Skeletal muscle tissue (tissue), 4 donors: ENCODE measurements around the gene DDN. TPM values are rescaled to one million over a fixed set of nuclear protein-coding genes. Genes with fewer than 3 reads are reported as not detected.

Experiments used
- H3K27ac ChIP-seq: one replicate; pipeline ENCODE4 v1.7.0; 2013; ENCODE audit warnings: mild to moderate bottlenecking, low read depth, low read length, inconsistent platforms
- H3K27me3 ChIP-seq, 3 donors: one replicate each; pipeline ENCODE4 v1.7.0; 2013; ENCODE audit warnings: low read length in 3 of 3; ENCODE audit not compliant: control insufficient read depth in 3 of 3, insufficient read depth in 3 of 3
- H3K36me3 ChIP-seq, 3 donors: one replicate each; pipeline ENCODE4 v1.7.0; 2013; ENCODE audit warnings: low read length in 3 of 3; ENCODE audit not compliant: control insufficient read depth in 3 of 3, insufficient read depth in 3 of 3
- H3K4me1 ChIP-seq, 3 donors: one replicate each; pipeline ENCODE4 v1.7.0; 2013; ENCODE audit warnings: low read length in 3 of 3, mild to moderate bottlenecking in 3 of 3; ENCODE audit not compliant: control insufficient read depth in 3 of 3, insufficient read depth in 3 of 3
- H3K4me3 ChIP-seq, 3 donors: one replicate each; pipeline ENCODE4 v1.7.0; 2013; ENCODE audit warnings: low read length in 3 of 3
- H3K9ac ChIP-seq, 3 donors: one replicate each; pipeline ENCODE4 v1.7.0; 2013; ENCODE audit warnings: low read length in 3 of 3, mild to moderate bottlenecking in 3 of 3, moderate library complexity in 2 of 3, low read depth in 1 of 3
- H3K9me3 ChIP-seq, 3 donors: one replicate each; pipeline ENCODE4 v1.7.0; 2013; ENCODE audit warnings: low read length in 3 of 3; ENCODE audit not compliant: control insufficient read depth in 3 of 3
- total RNA-seq: library from RNA; depleted of rRNA; stranded (reverse); fragments of >200 nt; gene quantifications from one replicate; pipeline ENCODE4 v1.2.3, GENCODE V29; 2014
- donor health status: Osteomylitis.

The DDN gene
- total RNA-seq, 1 donor from 2014 or later: 18.8 TPM

- no peak overlapping the region for H3K27ac ChIP-seq
- no peaks in the 10 kb centered on the region for H3K4me1 ChIP-seq
- no peaks in the 10 kb centered on the region for H3K9me3 ChIP-seq
- H3K4me3 ChIP-seq: no peak overlapping the region
- peaks cover 84 to 88% (median 86%) of the 10 kb centered on the region in 3 donors for H3K36me3 ChIP-seq
- H3K27me3 ChIP-seq: no peaks in the 10 kb centered on the region
- no peak overlapping the region for H3K9ac ChIP-seq
Measured at GRCh38 chr12:49039421-49040363, 40.5 kb upstream of the DDN start.

- H3K36me3 ChIP-seq: peaks cover 84 to 88% (median 86%) of the 10 kb centered on the region in 3 donors
- no peaks in the 10 kb centered on the region for H3K9me3 ChIP-seq
- H3K9ac ChIP-seq: no peak overlapping the region
- H3K27ac ChIP-seq: no peak overlapping the region
- no peaks in the 10 kb centered on the region for H3K27me3 ChIP-seq
- H3K4me1 ChIP-seq: no peaks in the 10 kb centered on the region
- H3K4me3 ChIP-seq: no peak overlapping the region
Measured at GRCh38 chr12:49038291-49038955, 39.2 kb upstream of the DDN start.

- H3K27me3 ChIP-seq: no peaks in the 10 kb centered on the region
- H3K9ac ChIP-seq: no peak overlapping the region
- no peaks in the 10 kb centered on the region for H3K9me3 ChIP-seq
- H3K4me3 ChIP-seq: no peak overlapping the region
- H3K4me1 ChIP-seq: no peaks in the 10 kb centered on the region
- no peak overlapping the region for H3K27ac ChIP-seq
- peaks cover 83 to 88% (median 85%) of the 10 kb centered on the region in 3 donors for H3K36me3 ChIP-seq
Measured at GRCh38 chr12:49037947-49038237, 38.7 kb upstream of the DDN start.

- Histone ChIP-seq H3K27me3 (no peaks in the 10 kb centered on the region), H3K36me3 (peaks cover 83 to 88% (median 85%) of the 10 kb centered on the region in 3 donors), H3K9ac (no peak overlapping the region), H3K4me3 (no peak overlapping the region), H3K4me1 (no peaks in the 10 kb centered on the region), H3K9me3 (no peaks in the 10 kb centered on the region), H3K27ac (no peak overlapping the region)
Measured at GRCh38 chr12:49037111-49037946, 38.2 kb upstream of the DDN start.

GRCh38 chr12:49036029-49036428, 36.9 kb upstream of the DDN start:
- Histone ChIP-seq H3K9ac (no peak overlapping the region), H3K27me3 (no peaks in the 10 kb centered on the region), H3K36me3 (peaks cover 81 to 88% (median 82%) of the 10 kb centered on the region in 3 donors), H3K4me3 (no peak overlapping the region), H3K4me1 (no peaks in the 10 kb centered on the region), H3K9me3 (no peaks in the 10 kb centered on the region), H3K27ac (no peak overlapping the region)

GRCh38 chr12:49034286-49034622, 35.1 kb upstream of the DDN start:
- Histone ChIP-seq H3K36me3 (peaks cover 72 to 78% (median 74%) of the 10 kb centered on the region in 3 donors), H3K4me1 (no peaks in the 10 kb centered on the region), H3K9ac (no peak overlapping the region), H3K9me3 (no peaks in the 10 kb centered on the region), H3K4me3 (no peak overlapping the region), H3K27me3 (no peaks in the 10 kb centered on the region), H3K27ac (no peak overlapping the region)

GRCh38 chr12:49033611-49034285, 34.6 kb upstream of the DDN start:
- no peak overlapping the region for H3K4me3 ChIP-seq
- H3K9me3 ChIP-seq: no peaks in the 10 kb centered on the region
- no peak overlapping the region for H3K27ac ChIP-seq
- H3K36me3 ChIP-seq: peaks cover 72 to 78% (median 74%) of the 10 kb centered on the region in 3 donors
- H3K27me3 ChIP-seq: no peaks in the 10 kb centered on the region
- no peak overlapping the region for H3K9ac ChIP-seq
- H3K4me1 ChIP-seq: no peaks in the 10 kb centered on the region

GRCh38 chr12:49032679-49033447, 33.7 kb upstream of the DDN start:
- no peaks in the 10 kb centered on the region for H3K4me1 ChIP-seq
- H3K4me3 ChIP-seq: no peak overlapping the region
- H3K9ac ChIP-seq: no peak overlapping the region
- H3K27ac ChIP-seq: no peak overlapping the region
- H3K9me3 ChIP-seq: no peaks in the 10 kb centered on the region
- H3K27me3 ChIP-seq: no peaks in the 10 kb centered on the region
- peaks cover 72 to 78% (median 75%) of the 10 kb centered on the region in 3 donors for H3K36me3 ChIP-seq

- Histone ChIP-seq H3K36me3 (peaks cover 72 to 78% (median 75%) of the 10 kb centered on the region in 3 donors), H3K9ac (no peak overlapping the region), H3K9me3 (no peaks in the 10 kb centered on the region), H3K27me3 (no peaks in the 10 kb centered on the region), H3K4me1 (no peaks in the 10 kb centered on the region), H3K27ac (no peak overlapping the region), H3K4me3 (no peak overlapping the region)
Measured at GRCh38 chr12:49032276-49032675, 33.1 kb upstream of the DDN start.
